Measurements from ENCODE around the gene CCDC85C. TPM values are rescaled to one million over a fixed set of nuclear protein-coding genes. Genes with fewer than 3 reads are reported as not detected.

The CCDC85C gene
- total RNA-seq, 1 donor from 2014 or later: 18.6 TPM

DNA sequence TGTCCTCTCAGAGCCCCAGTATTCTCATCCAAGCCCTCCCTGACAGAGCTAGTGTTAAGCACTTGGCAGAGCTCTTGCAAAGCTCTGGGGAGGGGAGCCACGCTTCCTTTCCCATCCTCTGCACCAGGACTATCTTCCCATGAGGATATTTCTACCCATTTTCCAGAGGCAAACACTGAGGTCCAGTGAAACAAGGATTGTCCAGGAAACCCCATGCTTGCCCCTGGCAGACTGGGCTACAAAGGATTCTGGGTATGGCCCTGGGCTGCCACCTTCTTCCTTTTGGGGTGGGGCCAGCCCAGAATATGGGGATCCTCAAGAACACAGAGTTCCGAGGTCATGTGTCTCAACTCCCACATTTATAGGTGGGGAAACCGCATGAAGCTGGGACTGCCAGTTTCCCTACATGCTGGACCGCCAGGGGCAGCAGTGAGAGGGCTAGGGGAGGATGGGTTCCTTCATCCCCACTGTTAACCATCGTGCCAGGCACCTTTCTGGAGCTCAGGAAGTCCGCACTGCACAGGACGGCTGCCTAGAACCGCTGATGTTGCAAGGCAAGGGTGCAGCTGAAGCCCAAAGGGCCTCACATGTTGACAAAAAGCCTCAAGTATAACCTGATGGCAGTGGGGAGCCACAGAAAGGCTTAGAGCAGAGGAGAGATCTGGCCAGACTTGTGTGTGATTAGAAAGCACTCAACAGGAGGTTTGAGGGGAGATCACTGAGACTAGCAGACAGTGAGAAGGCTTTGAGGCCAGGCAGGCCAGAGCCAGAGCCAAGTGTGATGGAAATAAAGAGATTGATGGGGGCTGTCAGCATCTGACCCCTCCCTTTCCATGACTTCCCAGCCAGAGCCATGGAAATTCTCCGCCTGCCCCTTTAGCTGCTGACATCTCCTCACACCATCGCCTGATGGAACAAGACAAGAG lies 5.5 kb upstream of the CCDC85C start:
- no peak for DNase-seq (ENCODE audit: extremely low read depth, low read depth, low spot score)

GRCh38 chr14:99608591-99608990 lies 4.6 kb upstream of the CCDC85C start:
- no peak for DNase-seq (ENCODE audit: extremely low read depth, low read depth, low spot score)

DNA sequence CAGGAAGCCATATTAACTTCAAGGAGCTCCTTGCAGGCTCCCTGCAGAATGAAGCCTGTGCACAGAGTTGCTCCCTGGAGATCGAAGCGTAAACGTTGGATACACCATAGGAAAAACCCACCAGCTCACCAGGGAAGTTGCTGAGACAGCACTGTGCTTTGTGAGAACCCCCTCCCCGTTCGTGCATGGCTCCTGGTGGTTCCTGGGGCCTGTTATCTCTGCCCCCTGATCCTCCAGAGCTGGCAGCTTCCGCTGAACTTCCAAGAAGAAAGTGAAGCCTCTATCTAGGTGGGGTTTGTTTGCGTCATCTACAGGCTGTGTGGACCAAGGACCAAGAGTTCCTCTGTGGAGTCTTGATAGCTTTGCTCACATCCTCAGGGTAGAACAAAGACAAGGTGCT lies 2.4 kb upstream of the CCDC85C start:
- no peak for DNase-seq (ENCODE audit: extremely low read depth, low read depth, low spot score)

DNA sequence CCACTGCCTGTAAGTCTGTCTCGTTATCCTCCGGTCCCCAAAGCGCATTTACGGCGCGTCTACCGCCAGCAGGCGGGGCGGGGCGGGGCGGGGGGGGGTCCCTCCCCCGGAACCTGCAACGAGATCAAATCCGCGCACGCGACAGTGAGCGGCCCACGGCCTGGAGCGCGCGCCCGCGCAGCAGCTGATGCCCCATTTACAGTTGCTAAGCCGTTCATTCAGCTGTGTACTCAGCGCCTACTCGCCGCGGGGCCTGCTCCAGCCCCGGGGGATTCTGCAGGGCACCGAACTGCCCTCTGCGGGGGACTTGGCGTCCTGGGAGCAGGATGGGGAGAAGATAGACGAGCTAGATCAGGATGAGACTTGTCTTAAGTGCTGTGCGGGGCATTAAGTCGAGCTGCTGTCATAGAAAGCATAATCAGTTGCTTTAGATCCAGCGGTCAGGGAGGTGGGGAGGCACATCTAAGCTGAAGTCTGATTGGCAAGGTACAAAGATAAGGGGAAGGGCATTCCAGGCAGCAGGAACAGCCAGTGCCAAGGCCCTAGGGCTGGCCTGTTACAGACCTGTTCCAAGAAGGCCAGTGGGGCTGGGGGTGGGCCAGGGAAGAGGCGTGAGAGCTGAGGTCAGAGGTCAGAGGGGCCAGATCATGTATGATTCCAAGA lies 1.4 kb upstream of the CCDC85C start:
- DNase-seq (ENCODE audit: extremely low read depth, low read depth, low spot score): no peak

DNA sequence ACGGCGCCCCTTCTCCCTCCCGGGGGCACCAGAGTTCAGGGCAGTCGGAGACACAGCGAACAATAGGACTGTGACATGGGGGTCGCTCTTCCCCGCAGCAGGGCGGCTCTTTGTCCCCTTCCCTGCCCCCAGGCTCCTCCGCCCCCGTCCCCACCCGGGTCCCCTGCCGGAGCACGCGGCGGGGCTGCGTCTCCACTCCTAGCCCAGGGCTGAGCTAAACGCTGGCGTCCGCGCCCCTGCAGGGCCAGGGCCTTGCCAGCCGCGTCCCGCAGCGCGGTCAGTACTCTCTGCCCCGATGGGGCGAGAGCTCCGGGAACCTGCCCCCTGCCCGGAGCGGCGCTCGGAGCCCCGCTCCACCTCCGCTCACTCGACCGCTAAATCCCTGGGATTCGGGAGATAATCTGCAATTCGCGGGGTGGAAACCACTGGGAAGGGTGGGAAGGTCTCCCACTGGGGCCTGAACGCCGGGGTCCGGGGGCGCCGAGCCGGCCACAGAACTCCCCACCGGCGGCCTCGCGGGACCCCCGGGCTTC lies 825 bp upstream of the CCDC85C start:
- no peak for DNase-seq (ENCODE audit: extremely low read depth, low read depth, low spot score)

GRCh38 chr14:99604278-99604765 lies 315 bp upstream of the CCDC85C start:
- DNase-seq (ENCODE audit: extremely low read depth, low read depth, low spot score): no peak

DNA sequence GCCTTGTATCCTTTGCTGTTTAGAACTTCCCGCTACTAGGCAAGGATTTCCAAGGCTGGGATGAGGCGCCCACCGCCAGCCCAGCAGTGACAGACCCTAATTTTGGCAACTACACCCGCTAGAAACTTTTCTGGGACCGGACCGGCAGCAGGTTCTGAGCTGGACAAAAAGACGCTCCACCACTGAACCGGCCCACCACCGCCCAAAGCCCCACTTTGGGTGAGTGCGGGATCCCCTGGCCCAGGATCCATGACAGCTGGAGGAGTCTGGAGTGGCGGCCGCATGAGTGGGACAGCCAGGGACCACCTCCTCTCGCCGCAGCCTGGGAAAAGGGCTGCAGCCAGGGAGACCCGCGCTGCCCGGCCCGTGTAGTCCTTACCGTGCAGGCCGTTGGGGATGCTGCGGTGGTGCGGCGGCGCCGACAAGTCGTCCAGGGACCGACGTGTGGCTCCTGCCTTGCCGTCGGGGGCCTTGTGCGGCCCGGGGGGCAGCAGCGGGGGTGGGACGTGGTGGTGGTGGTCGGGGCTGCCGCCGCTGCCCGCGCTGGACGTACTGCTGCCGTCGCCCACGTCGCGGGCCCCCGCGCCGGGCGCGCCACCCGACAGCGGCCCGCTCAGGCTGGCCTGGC lies 1.1 kb downstream of the CCDC85C start:
- no peak for DNase-seq (ENCODE audit: extremely low read depth, low read depth, low spot score)

GRCh38 chr14:99602054-99602787 lies 1.8 kb downstream of the CCDC85C start:
- DNase-seq (ENCODE audit: extremely low read depth, low read depth, low spot score): no peak

- no peak for DNase-seq (ENCODE audit: extremely low read depth, low read depth, low spot score)
Observed at GRCh38 chr14:99601361-99601831, 2.6 kb downstream of the CCDC85C start.

DNA sequence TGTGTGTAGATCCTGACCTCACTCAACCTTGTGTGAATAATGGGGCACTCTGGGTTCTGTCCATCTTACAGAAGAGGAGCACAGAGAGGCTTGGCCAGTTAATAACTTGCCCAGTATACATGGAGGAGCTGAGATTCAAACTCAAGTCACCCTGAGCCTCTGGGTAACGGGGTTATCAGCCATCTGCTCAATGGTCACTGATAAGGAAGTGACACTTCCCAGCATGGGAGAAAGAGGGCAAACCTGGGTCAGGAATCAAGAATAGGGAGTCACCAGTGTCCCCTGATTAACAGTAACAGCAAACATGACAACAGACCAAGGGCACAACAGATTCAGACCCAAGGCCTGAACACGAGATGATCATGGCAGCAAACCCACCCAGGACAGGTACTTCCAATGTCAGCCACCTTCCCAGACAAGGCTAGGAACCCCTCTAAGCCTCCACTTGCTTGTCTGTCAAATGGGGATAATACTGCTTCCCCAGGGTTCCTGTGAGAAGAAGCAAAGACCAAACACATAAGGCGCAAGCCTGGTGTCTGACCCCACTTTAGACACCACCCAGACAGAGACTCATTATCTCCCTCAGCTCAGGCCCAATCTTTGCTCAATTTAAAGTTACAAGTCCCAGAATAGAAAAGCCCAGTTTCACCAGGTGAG lies 3.6 kb downstream of the CCDC85C start:
- DNase-seq (ENCODE audit: extremely low read depth, low read depth, low spot score): no peak

DNA sequence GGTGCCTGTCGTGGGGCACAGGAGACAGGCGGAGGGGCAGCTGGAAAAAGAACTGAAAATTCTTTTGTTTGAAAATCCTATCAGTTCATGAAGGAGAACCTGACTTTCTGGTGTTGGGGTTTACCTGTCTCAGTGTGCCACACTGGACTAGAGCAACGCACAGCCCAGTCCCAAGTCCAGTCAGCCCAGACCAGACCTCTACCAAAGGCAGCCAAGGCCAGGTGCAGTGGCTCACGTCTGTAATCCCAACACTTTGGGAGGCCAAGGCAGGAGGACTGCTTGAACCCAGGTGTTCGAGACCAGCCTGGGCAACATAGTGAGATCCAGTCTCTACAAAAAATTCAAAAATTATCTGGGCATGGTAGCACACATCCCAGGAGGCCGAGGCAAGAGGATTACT lies 4.6 kb downstream of the CCDC85C start:
- DNase-seq (ENCODE audit: extremely low read depth, low read depth, low spot score): no peak

- DNase-seq (ENCODE audit: extremely low read depth, low read depth, low spot score): no peak
Observed at GRCh38 chr14:99598774-99599173, 5.2 kb downstream of the CCDC85C start.

DNA sequence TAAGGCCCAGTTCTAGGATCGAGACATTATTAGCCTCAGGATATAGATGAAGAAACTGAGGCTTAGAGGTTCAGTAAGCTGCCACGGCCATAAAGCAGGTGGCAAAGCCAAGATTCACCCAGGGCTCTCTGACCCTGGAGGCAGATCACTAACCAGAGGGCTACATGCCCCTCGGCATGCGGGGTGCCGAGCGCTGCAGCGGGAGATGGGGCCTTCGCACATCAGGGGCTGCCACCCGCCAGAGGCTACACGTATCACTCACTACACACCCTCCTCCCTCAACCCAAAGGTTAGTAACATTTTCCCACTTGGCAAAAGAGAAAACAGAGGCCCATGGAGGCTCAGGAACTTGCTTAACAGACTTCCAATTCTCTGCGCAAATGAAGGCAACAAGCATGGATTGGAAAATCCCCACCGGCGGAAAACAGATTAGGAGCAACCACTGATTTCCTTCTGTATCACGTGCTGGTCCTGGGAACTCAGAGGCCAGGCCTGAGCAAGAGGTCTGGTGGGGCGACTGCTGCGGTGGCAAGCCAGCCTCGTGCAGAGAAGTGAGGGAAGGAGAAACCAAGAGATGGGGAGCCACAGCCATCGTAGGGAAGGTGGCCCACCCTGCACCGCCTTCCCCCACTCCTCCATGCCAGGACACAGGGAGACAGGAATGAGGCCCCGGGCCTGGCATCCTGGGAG lies 6.0 kb downstream of the CCDC85C start:
- no peak for DNase-seq (ENCODE audit: extremely low read depth, low read depth, low spot score)

DNA sequence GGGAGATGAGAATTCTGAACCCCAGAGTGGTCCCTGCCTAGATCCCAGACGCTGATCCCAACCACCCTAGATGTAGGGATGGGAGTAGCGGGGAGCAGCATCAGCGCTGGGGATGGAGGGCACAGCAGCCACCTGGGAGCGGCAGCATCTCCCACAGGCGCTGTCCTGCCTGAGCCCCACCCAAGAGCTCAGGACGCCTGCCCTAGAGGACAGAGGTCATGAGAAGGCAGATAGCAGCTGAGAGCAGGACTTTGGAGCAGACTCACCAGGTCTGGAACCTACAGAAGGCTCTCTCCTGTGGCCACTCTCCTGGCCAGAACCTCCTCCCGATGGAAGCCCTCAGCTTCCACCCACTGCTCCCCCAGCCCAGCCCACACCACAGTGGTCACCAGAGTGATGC lies 7.2 kb downstream of the CCDC85C start:
- DNase-seq (ENCODE audit: extremely low read depth, low read depth, low spot score): no peak

- DNase-seq (ENCODE audit: extremely low read depth, low read depth, low spot score): no peak
Observed at GRCh38 chr14:99596071-99596627, 7.9 kb downstream of the CCDC85C start.

GRCh38 chr14:99595524-99595923 lies 8.5 kb downstream of the CCDC85C start:
- DNase-seq (ENCODE audit: extremely low read depth, low read depth, low spot score): no peak

DNA sequence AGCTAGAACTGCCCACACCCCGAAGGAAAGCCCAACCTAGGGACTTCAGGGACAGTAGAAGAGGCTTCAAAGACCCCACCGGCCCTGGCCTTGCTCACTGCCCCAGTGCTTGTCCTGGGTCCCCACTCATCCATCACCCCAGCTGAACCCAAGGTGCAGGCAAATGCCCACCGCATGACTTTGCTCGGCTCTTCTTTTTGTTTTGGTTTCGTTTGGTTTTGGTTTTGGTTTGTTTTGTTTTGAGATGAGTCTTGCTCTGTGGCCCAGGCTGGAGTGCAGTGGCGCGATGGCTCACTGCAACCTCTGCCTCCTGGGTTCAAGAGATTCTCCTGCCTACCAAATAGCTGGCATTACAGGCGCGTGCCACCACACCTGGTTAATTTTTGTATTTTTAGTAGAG lies 9.0 kb downstream of the CCDC85C start:
- no peak for DNase-seq (ENCODE audit: extremely low read depth, low read depth, low spot score)

DNA sequence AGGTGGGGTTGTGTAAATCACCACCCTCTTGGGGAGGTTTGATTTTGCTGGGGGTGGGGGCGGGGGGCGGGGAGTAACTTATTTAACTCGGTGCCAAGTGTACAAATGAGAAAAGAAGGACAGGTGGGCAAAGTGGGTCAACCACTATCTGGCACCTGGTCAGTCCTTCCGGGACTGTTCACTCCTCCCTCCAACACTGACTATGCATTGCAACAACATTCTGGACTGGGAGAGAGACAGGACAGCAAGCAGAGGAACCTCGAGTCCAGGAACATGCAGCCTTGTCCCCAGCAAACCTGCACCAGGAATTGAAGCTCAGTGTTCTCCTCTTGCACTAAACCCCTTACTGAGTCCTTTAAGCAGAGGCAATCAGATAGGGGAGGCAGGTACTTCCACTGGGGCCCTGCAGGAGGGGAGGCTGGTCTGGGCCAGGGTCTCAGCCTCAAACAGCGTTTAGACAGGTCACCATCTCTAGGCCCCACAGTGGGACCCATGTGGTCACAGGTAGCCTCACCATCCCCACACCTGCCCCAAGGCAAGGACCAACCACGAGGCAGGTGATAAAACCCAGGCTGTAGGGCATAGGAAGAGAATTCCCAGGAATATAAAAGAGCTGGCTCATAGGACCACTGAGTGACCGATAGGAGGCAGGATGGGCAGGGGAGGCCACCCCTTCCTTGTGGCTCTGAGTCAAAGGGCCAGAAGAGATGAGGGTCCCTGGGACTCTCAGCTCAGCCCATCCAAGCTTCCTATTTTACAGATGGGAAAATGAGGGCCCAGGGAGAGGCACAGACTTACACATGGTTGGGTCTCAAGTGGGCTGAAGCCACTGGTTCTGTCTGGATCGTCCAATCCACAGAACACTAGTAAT lies 9.8 kb downstream of the CCDC85C start:
- DNase-seq (ENCODE audit: extremely low read depth, low read depth, low spot score): no peak
